K562 (cell line): Measurements from ENCODE around the gene DMWD. TPM values are rescaled to one million over a fixed set of nuclear protein-coding genes. Genes with fewer than 3 reads are reported as not detected.
A peak's percentile ranks its signal among the peaks of the same experiment; 100 is the strongest.

ENCODE experiments used
- ATAC-seq: fragments of 200-7000 bp; cut with Tn5 transposase; 3 replicates; pipeline ENCODE4 v1.9.1; 2020; ENCODE audit warnings: moderate library complexity
- BruUV-seq: library from RNA; stranded (reverse); fragments of 400-500 nt; replicated peaks from 2 replicates; lab custom pipeline; 2021; lab: Mats Ljungman, UMichigan
- CTCF ChIA-PET: fragments of 300-600 bp; formaldehyde crosslinking; extraction: SDS; loops from one replicate; lab custom pipeline; 2021; ENCODE audit warnings: low intra/inter-chr PET ratio; lab: Yijun Ruan, JAX
- POLR2A ChIA-PET: fragments of 300-600, 350-650 bp; sonication (Branson Sonifier 250); formaldehyde crosslinking; extraction: SDS; loops from one replicate; lab custom pipeline; 2021; ENCODE audit warnings: antibody characterized with exemption, inconsistent platforms; lab: Yijun Ruan, JAX
- DNase-seq, 4 experiments: peaks; one replicate each; pipeline versions ENCODE4 v3.0.0 to v3.0.0-alpha.2; 2011 to 2018; ENCODE audit warnings: low spot score in 3 of 4, mixed read lengths in 3 of 4; ENCODE audit errors: extremely low read depth in 1 of 4
- FAIRE-seq: peaks from 2 replicates; lab custom pipeline; 2011; peaks lifted over from hg19 to GRCh38; lab: Jason Lieb, UNC
- H2AFZ ChIP-seq: 2 replicates; pipeline ENCODE4 v1.6.0; 2011; ENCODE audit warnings: low read depth, low read length, control low read depth, inconsistent platforms
- H3K27ac ChIP-seq: fragments of 200-600 bp; 3 replicates; pipeline ENCODE4 v1.8.0; 2011; ENCODE audit warnings: low read depth, mild to moderate bottlenecking, control low read depth, inconsistent platforms, low read length, moderate library complexity, mixed read lengths; ENCODE audit errors: extremely low read depth
- H3K27me3 ChIP-seq, 2 experiments: fragments of 300-600 bp in 1 of 2; 2 replicates in 1 of 2; 3 replicates in 1 of 2; pipeline versions ENCODE4 v1.6.0 to v1.8.0; 2011; ENCODE audit warnings: inconsistent platforms in 2 of 2, low read length in 2 of 2, mild to moderate bottlenecking in 1 of 2, mixed read lengths in 1 of 2, moderate library complexity in 1 of 2; ENCODE audit not compliant: control insufficient read depth in 2 of 2, insufficient read depth in 2 of 2
- H3K36me3 ChIP-seq: fragments of 300-600 bp; 3 replicates; pipeline ENCODE4 v1.8.0; 2011; ENCODE audit warnings: mild to moderate bottlenecking, low read length, inconsistent platforms; ENCODE audit not compliant: control insufficient read depth, insufficient read depth
- H3K4me1 ChIP-seq, 2 experiments: fragments of 200-600 bp in 1 of 2; replicated peaks in 1 of 2; 2 replicates in 1 of 2; 3 replicates in 1 of 2; pipeline versions ENCODE4 v1.5.1 to v1.8.0; 2011; ENCODE audit warnings: inconsistent platforms in 2 of 2, low read length in 2 of 2, mild to moderate bottlenecking in 1 of 2, mixed read lengths in 1 of 2, moderate library complexity in 1 of 2; ENCODE audit not compliant: control insufficient read depth in 2 of 2, insufficient read depth in 2 of 2
- H3K4me2 ChIP-seq: 2 replicates; pipeline ENCODE4 v1.6.1; 2011; ENCODE audit warnings: low read length, control low read depth, inconsistent platforms, mixed read lengths; ENCODE audit not compliant: insufficient read depth
- H3K4me3 ChIP-seq: fragments of 200-600 bp; sonication (generic), shearing (Covaris generic); 2 replicates; pipeline ENCODE4 v1.5.1; 2016; ENCODE audit warnings: control low read depth, inconsistent platforms
- H3K79me2 ChIP-seq: fragments of 200-600 bp; 3 replicates; pipeline ENCODE4 v1.8.0; 2011; ENCODE audit warnings: low read length, inconsistent platforms; ENCODE audit not compliant: control insufficient read depth, insufficient read depth
- H3K9ac ChIP-seq, 2 experiments: 2 replicates each; pipeline versions ENCODE4 v1.6.0 to v1.6.1; 2011; ENCODE audit warnings: low read depth in 2 of 2, low read length in 2 of 2, control low read depth in 1 of 2, inconsistent platforms in 1 of 2, mild to moderate bottlenecking in 1 of 2, mixed read lengths in 1 of 2; ENCODE audit not compliant: insufficient read depth in 1 of 2
- H3K9me1 ChIP-seq: one replicate; pipeline ENCODE4 v1.6.0; 2011; ENCODE audit warnings: inconsistent platforms, mild to moderate bottlenecking, low read length, moderate library complexity; ENCODE audit not compliant: control insufficient read depth, insufficient read depth
- H3K9me3 ChIP-seq: replicated peaks from 2 replicates; pipeline ENCODE4 v1.5.1; 2011; ENCODE audit warnings: low read depth, low read length, inconsistent platforms; ENCODE audit not compliant: control insufficient read depth, insufficient read depth
- H4K20me1 ChIP-seq: replicated peaks from 2 replicates; pipeline ENCODE4 v1.6.1; 2011; ENCODE audit warnings: low read length, inconsistent platforms, mixed read lengths; ENCODE audit not compliant: control insufficient read depth, insufficient read depth
- CC2D1A ChIP-seq: fragments of 450-650 bp; IDR thresholded peaks from 2 replicates; pipeline ENCODE4 v1.6.1; 2017; ENCODE audit warnings: mild to moderate bottlenecking
- ERF ChIP-seq: fragments of 450-650 bp; formaldehyde crosslinking; IDR thresholded peaks from 2 replicates; pipeline ENCODE4 v1.4.0; 2020; ENCODE audit warnings: mild to moderate bottlenecking, mixed read lengths
- HNRNPLL ChIP-seq: fragments of 200-400 bp; formaldehyde crosslinking; IDR thresholded peaks from 2 replicates; pipeline ENCODE4 v1.6.1; 2017; ENCODE audit warnings: low read length, low read depth, mild to moderate bottlenecking; ENCODE audit not compliant: poor library complexity, severe bottlenecking
- ID3 ChIP-seq, 2 experiments: fragments of 250-450 bp in 1 of 2; fragments of 450-650 bp in 1 of 2; sonication (Bioruptor Pico) in 1 of 2; IDR thresholded peaks; 2 replicates each; pipeline versions ENCODE4 v1.6.1 to v1.8.0; 2016 to 2021; ENCODE audit warnings: mild to moderate bottlenecking in 2 of 2, moderate library complexity in 2 of 2, missing compliant biosample characterization in 1 of 2, missing genetic modification characterization in 1 of 2
- KAT7 ChIP-seq: sonication (generic); formaldehyde crosslinking; IDR thresholded peaks from 2 replicates; pipeline ENCODE4 v1.8.0; 2022; ENCODE audit warnings: missing genetic modification reagents, mild to moderate bottlenecking, borderline replicate concordance
- NFIC ChIP-seq: fragments of 450-650 bp; IDR thresholded peaks from 2 replicates; pipeline ENCODE4 v1.6.1; 2017; ENCODE audit warnings: mild to moderate bottlenecking, inconsistent platforms
- NFRKB ChIP-seq: fragments of 450-650 bp; IDR thresholded peaks from 2 replicates; pipeline ENCODE4 v1.6.1; 2016; ENCODE audit warnings: low read depth
- TBL1XR1 ChIP-seq, 2 experiments: IDR thresholded peaks; 2 replicates each; pipeline ENCODE4 v1.6.1; 2012; ENCODE audit warnings: improper control_type of control experiment in 2 of 2, low read length in 2 of 2, mild to moderate bottlenecking in 1 of 2
- TBP ChIP-seq: optimal IDR thresholded peaks from 2 replicates; pipeline ENCODE3; 2011; ENCODE audit warnings: low read depth, low read length, improper control_type of control experiment
- TFAP4 ChIP-seq: sonication (generic); formaldehyde crosslinking; IDR thresholded peaks from 2 replicates; pipeline ENCODE4 v1.8.0; 2022; ENCODE audit warnings: missing genetic modification reagents, mild to moderate bottlenecking, moderate library complexity, borderline replicate concordance
- TOE1 ChIP-seq, 2 experiments: fragments of 450-650 bp in 1 of 2; sonication (generic) in 1 of 2; formaldehyde crosslinking in 1 of 2; IDR thresholded peaks; 2 replicates each; pipeline versions ENCODE4 v1.7.1 to v1.8.0; 2016 to 2022; ENCODE audit warnings: borderline replicate concordance in 2 of 2, mild to moderate bottlenecking in 2 of 2, antibody characterized with exemption in 1 of 2, inconsistent platforms in 1 of 2, low read depth in 1 of 2, missing genetic modification reagents in 1 of 2, moderate library complexity in 1 of 2
- TRIM24 ChIP-seq, 2 experiments: fragments of 450-650 bp; IDR thresholded peaks; 2 replicates each; pipeline ENCODE4 v1.6.1; 2016
- U2AF2 ChIP-seq: fragments of 200-400 bp; formaldehyde crosslinking; optimal IDR thresholded peaks from 2 replicates; pipeline ENCODE3; 2017; ENCODE audit warnings: low read depth, mild to moderate bottlenecking, low read length
- VEZF1 ChIP-seq: fragments of 200-800 bp; sonication (Bioruptor generic); IDR thresholded peaks from 2 replicates; pipeline ENCODE4 v1.6.1; 2017; ENCODE audit warnings: missing genetic modification characterization, missing compliant biosample characterization
- ZC3H11A ChIP-seq: IDR thresholded peaks from 2 replicates; pipeline ENCODE4 v1.6.1; 2012; ENCODE audit warnings: low read depth, low read length, improper control_type of control experiment
- ZNF830 ChIP-seq: fragments of 250-450 bp; sonication (Bioruptor Pico); IDR thresholded peaks from 2 replicates; pipeline ENCODE4 v1.5.0; 2021; ENCODE audit warnings: mild to moderate bottlenecking
- WGBS: fragments of 100-300 bp; shearing (Covaris generic); methylation state at CpG from one replicate; pipeline ENCODE4 v1.1.6; 2016; ENCODE audit warnings: low coverage, mixed read lengths; ENCODE audit not compliant: insufficient coverage; ENCODE audit errors: missing lambda C conversion rate; 5-methylcytosine and 5-hydroxymethylcytosine counted together
- in situ Hi-C: fragments of 300-500 bp; cut with MboI; formaldehyde crosslinking; loops from 4 replicates; pipeline ENCODE4 v1.15.0; 2018; ENCODE audit warnings: inconsistent platforms, mixed read lengths
- intact Hi-C: fragments of 100-400 bp; cut with micrococcal nuclease; formaldehyde crosslinking; loops from 2 replicates; pipeline ENCODE4 v1.14.2; 2022
- polyA plus RNA-seq, 8 experiments: library from polyadenylated mRNA; depleted of rRNA in 4 of 8; stranded (reverse) in 5 of 8; unstranded in 3 of 8; fragments of >200 nt; fragmentation: Nextera tagmentation in 2 of 8; fragmentation: Illumina TruSeq in 1 of 8; extraction: Ambion mirVana in 2 of 8; extraction: Trizol in 1 of 8; gene quantifications; 2 replicates each; pipeline versions ENCODE4 v1.2.1 to v1.2.3, GENCODE V29; 2011 to 2014; ENCODE audit warnings: inconsistent platforms in 1 of 8, missing spikeins in 1 of 8
- total RNA-seq, 7 experiments: library from RNA; depleted of rRNA in 6 of 7; stranded (reverse); fragments of >200 nt in 6 of 7; fragmentation: Illumina TruSeq in 2 of 7; extraction: Trizol in 2 of 7; gene quantifications; 2 replicates each; pipeline versions ENCODE4 v1.2.1 to v1.2.3, GENCODE V29; 2011 to 2021; ENCODE audit warnings: low replicate concordance in 1 of 7

Gene DMWD
- total and polyA plus RNA-seq, 9 of the 15 experiments (the other 6 are each of a cell fraction or from before 2014, with no cell fraction given) = 4.7 to 54.6 (median 19.0) TPM

- H2AFZ ChIP-seq = peak overlapping the region; percentile 72
- ATAC-seq (peak; percentile 87), FAIRE-seq (peak; percentile 99), DNase-seq (peak; percentile 93 to 99 (median 96))
- no peaks in the 10 kb centered on the region for H3K9me3 ChIP-seq
- H4K20me1 ChIP-seq = no peaks in the 10 kb centered on the region
- ChIA-PET CTCF (interaction anchor here (1.4 to 2.9 kb wide), 3 partner anchors 29 to 307 kb away, joined by 5 to 22 read pairs (median 14); no protein-coding TSS in a partner anchor), POLR2A (interaction anchor here (0.5 to 5.9 kb wide), 13 partner anchors 12 to 88 kb away, joined by 3 to 70 read pairs (median 4); partner anchors contain the start of genes DMPK, DMWD, QPCTL and SNRPD2)
- no TSS peak for BruUV-seq
- under 1% methylated on average over 60 of the region's 79 CpGs for WGBS
- peak overlapping the region; percentile 75 for H3K27ac ChIP-seq
- H3K9me1 ChIP-seq = no peaks in the 10 kb centered on the region
- intact Hi-C loops (loop anchor here (1.0 kb wide), 2 partner anchors 29 to 53 kb away; no protein-coding TSS in a partner anchor), in situ Hi-C loops (no loop called here)
- no peaks in the 10 kb centered on the region for H3K27me3 ChIP-seq
- peak overlapping the region; percentile 53 to 89 for H3K9ac ChIP-seq
- H3K4me1 ChIP-seq = peaks cover 10 to 69% of the 10 kb centered on the region in 2 experiments; a peak in 4 of 5 replicates
- peak overlapping the region; percentile 56 for H3K4me3 ChIP-seq
- peak overlapping the region; percentile 92 for H3K4me2 ChIP-seq
- H3K36me3 ChIP-seq = peaks cover 14% of the 10 kb centered on the region; the same call in 1 of the 3 replicates
- peaks cover 17% of the 10 kb centered on the region; the same call in 2 of the 3 replicates for H3K79me2 ChIP-seq
- peak; percentile 88 for TF ChIP-seq VEZF1 (CRISPR knock-in tag)
- TF ChIP-seq U2AF2 = no peak
- TF ChIP-seq NFRKB = no peak
- peak; percentile 56 for TF ChIP-seq TBP
- no peak for TF ChIP-seq HNRNPLL
- TF ChIP-seq TBL1XR1 (IDR thresholded peaks at IDR 0.05; ENCODE audit: low read length in 2 of 2) = peak in 1 of 2 experiments; percentile 11; a peak in 1 of 4 replicates
- TF ChIP-seq ERF (CRISPR knock-in tag) = peak; percentile 96
- no peak for TF ChIP-seq TRIM24 (IDR thresholded peaks at IDR 0.05)
- peak; percentile 100 for TF ChIP-seq TFAP4 (CRISPR knock-in tag)
- peak; percentile 89; the same call in 1 of the 2 replicates for TF ChIP-seq KAT7
- TF ChIP-seq CC2D1A = 0 out of 2 replicates have a peak, but pooled peaks have one; percentile 6
- TF ChIP-seq NFIC = 0 out of 2 replicates have a peak, but pooled peaks have one; percentile 17
- TF ChIP-seq ZNF830 = peak; percentile 86; the same call in 1 of the 2 replicates
- TF ChIP-seq TOE1 (IDR thresholded peaks at IDR 0.05; ENCODE audit: borderline replicate concordance) = peak; percentile 56; the same call in 1 of the 2 replicates
- TF ChIP-seq TOE1 (CRISPR knock-in tag; IDR thresholded peaks at IDR 0.05; ENCODE audit: borderline replicate concordance, low read depth) = no peak
- no peak for TF ChIP-seq ZC3H11A
- no peak for TF ChIP-seq ID3 (CRISPR knock-in tag; IDR thresholded peaks at IDR 0.05)
- TF ChIP-seq ID3 (tag; IDR thresholded peaks at IDR 0.05) = no peak
These were observed 22.2 kb downstream of the DMWD start for GRCh38 chr19:45770192-45771101.
